BE2C (cell line): ENCODE results near the gene RNF150.
A peak's percentile ranks its signal among the peaks of the same experiment; 100 is the strongest.

Experiments
- DNase-seq: peaks from one replicate; pipeline ENCODE4 v3.0.0-alpha.2; 2020
- H3K27me3 ChIP-seq: fragments of 250-450 bp; sonication (Bioruptor Pico); 2 replicates; pipeline ENCODE4 v1.5.1; 2020; ENCODE audit warnings: mild to moderate bottlenecking
- H3K36me3 ChIP-seq: fragments of 250-450 bp; sonication (Bioruptor Pico); 2 replicates; pipeline ENCODE4 v1.5.1; 2020; ENCODE audit warnings: mild to moderate bottlenecking
- H3K4me1 ChIP-seq: fragments of 250-450 bp; sonication (Bioruptor Pico); 2 replicates; pipeline ENCODE4 v1.5.1; 2020
- H3K4me3 ChIP-seq: 2 replicates; pipeline ENCODE4 v1.5.1; 2011; ENCODE audit warnings: low read depth, low read length
- H3K9me3 ChIP-seq: fragments of 250-450 bp; sonication (Bioruptor Pico); 2 replicates; pipeline ENCODE4 v1.5.1; 2020
- CTCF ChIP-seq: IDR thresholded peaks from 2 replicates; pipeline ENCODE4 v1.5.1; 2012; ENCODE audit warnings: mild to moderate bottlenecking, low read depth, low read length

Gene RNF150

DNA sequence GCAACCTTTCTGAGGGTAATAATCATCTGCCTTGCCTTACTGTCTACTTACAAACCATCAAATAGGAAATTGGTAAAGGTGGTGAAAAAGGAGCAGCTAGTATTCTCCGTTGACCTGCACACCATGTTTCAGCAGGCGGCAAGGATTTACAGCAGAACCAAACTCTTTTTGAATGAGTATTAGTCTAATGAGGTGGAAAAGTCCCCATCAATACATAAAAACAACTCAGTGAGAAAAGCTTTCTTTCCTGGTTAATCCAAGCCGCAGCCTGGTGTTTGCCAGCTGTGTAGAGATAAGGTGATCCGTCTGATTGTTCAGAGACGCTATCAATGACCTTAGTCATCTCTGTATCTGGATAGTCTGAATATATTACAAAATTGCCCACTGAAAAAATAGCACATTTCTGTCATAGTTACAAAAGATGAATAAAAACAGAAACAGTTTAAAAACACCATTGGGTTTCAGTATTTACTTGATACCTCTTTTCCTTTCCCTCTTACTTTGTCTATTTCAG, 266.7 kb downstream of the RNF150 start:
- no peak for DNase-seq
- peaks cover 3% of the 10 kb centered on the region for H3K36me3 ChIP-seq
- H3K9me3 ChIP-seq = no peaks in the 10 kb centered on the region
- no peak overlapping the region for H3K4me3 ChIP-seq
- peaks cover 5% of the 10 kb centered on the region for H3K4me1 ChIP-seq
- H3K27me3 ChIP-seq = no peaks in the 10 kb centered on the region
- TF ChIP-seq CTCF = no peak

- Histone ChIP-seq H3K9me3 (no peaks in the 10 kb centered on the region), H3K4me1 (peaks cover 7% of the 10 kb centered on the region), H3K27me3 (no peaks in the 10 kb centered on the region), H3K4me3 (no peak overlapping the region), H3K36me3 (peaks cover 3% of the 10 kb centered on the region)
- no peak for DNase-seq
- no peak for TF ChIP-seq CTCF
These were observed 267.7 kb downstream of the RNF150 start for GRCh38 chr4:140865253-140866217.

DNA sequence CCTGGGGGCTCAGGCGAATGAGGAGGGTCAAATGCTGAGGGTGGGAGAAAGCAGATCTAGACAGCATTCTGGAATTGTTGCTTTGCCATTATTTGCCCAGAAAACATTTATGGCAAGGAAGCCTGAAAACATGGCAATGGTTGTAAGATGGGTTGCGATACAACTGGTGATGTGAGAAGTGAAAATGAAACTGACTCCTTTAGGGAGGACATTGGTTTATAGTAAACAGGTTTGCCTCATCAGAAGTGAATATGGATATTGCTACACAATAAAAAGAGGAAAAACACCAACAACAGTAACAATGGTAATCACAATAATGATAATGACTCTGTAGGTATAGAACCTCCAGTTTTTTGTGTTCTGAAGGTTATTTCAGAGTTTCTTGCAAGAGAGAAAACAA, 270.1 kb downstream of the RNF150 start:
- Histone ChIP-seq H3K4me1 (peaks cover 10% of the 10 kb centered on the region), H3K27me3 (no peaks in the 10 kb centered on the region), H3K36me3 (peaks cover 3% of the 10 kb centered on the region), H3K9me3 (no peaks in the 10 kb centered on the region), H3K4me3 (no peak overlapping the region)
- TF ChIP-seq CTCF = no peak
- DNase-seq = no peak

DNA sequence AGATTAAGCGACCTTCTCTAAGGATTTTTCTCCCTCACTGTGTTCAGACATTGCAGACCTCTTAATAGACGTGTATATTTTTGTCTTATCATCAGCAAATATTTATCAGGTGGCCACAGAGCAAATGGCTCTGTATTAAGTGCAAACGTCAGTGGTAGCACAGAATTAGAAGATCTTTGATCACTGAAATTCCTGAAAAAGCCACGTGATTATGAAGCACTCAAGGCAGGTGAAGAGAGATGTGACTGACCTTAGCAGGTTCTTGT, 271.2 kb downstream of the RNF150 start:
- TF ChIP-seq CTCF = no peak
- H3K27me3 ChIP-seq = no peaks in the 10 kb centered on the region
- H3K9me3 ChIP-seq = no peaks in the 10 kb centered on the region
- H3K36me3 ChIP-seq = no peaks in the 10 kb centered on the region; the same call in 1 of the 2 replicates
- no peak overlapping the region for H3K4me3 ChIP-seq
- peaks cover 10% of the 10 kb centered on the region for H3K4me1 ChIP-seq
- DNase-seq = no peak

DNA sequence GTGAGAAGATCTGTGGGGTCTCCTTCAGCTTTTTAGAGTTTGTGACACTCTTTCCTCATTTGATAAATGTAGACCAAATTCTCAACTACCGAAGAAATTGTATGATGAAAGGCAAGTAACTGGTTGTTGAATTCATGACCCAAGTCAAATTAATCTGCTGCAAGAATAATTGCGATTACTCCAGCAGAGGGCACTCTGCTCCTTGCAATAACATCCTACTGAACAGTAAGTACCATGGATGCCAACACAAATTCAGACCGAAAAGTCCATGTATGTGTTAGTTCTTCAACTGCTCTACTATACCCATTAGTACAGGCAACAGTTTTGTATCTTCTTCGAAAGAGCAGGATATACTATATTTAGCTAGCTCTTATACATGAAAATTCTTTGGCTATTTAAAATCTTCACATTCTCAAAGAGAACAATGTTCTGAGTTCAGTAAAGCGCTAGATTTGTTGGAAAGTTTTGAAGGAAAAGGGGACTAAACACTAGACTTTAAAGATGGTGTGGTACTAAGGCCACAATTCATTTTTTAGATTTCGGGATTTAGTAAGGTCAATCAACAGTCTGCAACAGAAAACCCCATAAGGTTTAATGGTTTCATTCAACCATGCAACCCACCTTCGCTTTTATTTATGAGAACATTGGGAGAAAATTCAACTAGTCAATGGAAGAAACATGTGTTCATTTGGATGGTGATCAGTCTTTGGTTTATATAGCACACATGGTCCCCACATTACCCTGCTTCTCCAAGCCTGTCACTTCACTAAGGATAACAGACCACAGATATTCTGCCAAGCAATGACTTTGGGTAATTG, 271.7 kb downstream of the RNF150 start:
- Histone ChIP-seq H3K9me3 (no peaks in the 10 kb centered on the region), H3K27me3 (no peaks in the 10 kb centered on the region), H3K4me1 (peaks cover 10% of the 10 kb centered on the region), H3K4me3 (no peak overlapping the region), H3K36me3 (no peaks in the 10 kb centered on the region; the same call in 1 of the 2 replicates)
- peak; percentile 86 for TF ChIP-seq CTCF
- DNase-seq = peak; percentile 76

DNA sequence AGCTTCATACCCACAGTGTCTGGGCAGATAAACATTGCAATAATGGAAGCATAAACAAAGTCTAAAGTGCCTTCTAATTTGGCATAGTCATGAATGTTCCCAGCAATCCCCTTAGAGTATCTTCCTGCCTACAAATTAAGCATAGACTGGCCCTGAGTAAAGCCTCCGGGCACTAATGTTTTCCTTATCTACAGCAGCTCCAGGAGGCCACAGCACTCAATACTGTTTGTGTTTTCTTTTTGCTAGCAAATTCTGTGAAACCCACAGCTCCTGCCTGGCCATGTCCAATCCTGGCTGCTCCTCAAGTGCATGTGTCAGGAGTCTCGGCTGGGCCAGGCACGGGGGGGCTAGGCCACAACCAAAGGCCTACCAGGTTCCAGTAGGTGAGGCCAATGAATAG, 274.4 kb downstream of the RNF150 start:
- peaks cover 10% of the 10 kb centered on the region for H3K4me1 ChIP-seq
- H3K27me3 ChIP-seq = no peaks in the 10 kb centered on the region
- peak; percentile 71 for DNase-seq
- no peak for TF ChIP-seq CTCF
- H3K4me3 ChIP-seq = no peak overlapping the region
- no peaks in the 10 kb centered on the region for H3K9me3 ChIP-seq
- no peaks in the 10 kb centered on the region for H3K36me3 ChIP-seq
